Measurements from ENCODE around the gene OR2AT4. TPM values are rescaled to one million over a fixed set of nuclear protein-coding genes. Genes with fewer than 3 reads are reported as not detected.

The OR2AT4 gene
- total and polyA plus RNA-seq, 4 donors: not detected

GRCh38 chr11:75114465-75114864, 17.8 kb upstream of the OR2AT4 start:
- Histone ChIP-seq H3K27ac (ENCODE audit: low read depth in 1 of 2, low read length in 1 of 2) (no peak overlapping the region), H3K36me3 (ENCODE audit: control insufficient read depth in 4 of 4, insufficient read depth in 4 of 4, low read length in 4 of 4) (no peaks in the 10 kb centered on the region), H3K9ac (ENCODE audit: insufficient read depth in 1 of 2, low read length in 2 of 2) (no peak overlapping the region), H3K9me3 (ENCODE audit: control insufficient read depth in 4 of 4, insufficient read depth in 3 of 4, low read length in 3 of 4) (peaks cover 0 to 8% (median 1%) of the 10 kb centered on the region in 4 donors), H3K4me3 (no peak overlapping the region), H3K4me1 (ENCODE audit: control insufficient read depth in 5 of 5, insufficient read depth in 5 of 5, low read length in 5 of 5) (no peaks in the 10 kb centered on the region), H3K27me3 (ENCODE audit: control insufficient read depth in 3 of 3, insufficient read depth in 3 of 3, low read length in 2 of 3) (no peaks in the 10 kb centered on the region)
- ATAC-seq (ENCODE audit: insufficient read depth, low FRiP score) (no peak), DNase-seq (no peak)
- WGBS, 2 donors: 91 to 97% methylated on average over 2 of the region's 2 CpGs
- TF ChIP-seq CTCF (IDR thresholded peaks at IDR 0.05; ENCODE audit: control extremely low read depth, extremely low read depth): no peak

- H3K4me3 ChIP-seq: no peak overlapping the region
- no peak overlapping the region for H3K27ac ChIP-seq (ENCODE audit: low read depth in 1 of 2, low read length in 1 of 2)
- DNase-seq (no peak), ATAC-seq (ENCODE audit: insufficient read depth, low FRiP score) (no peak)
- TF ChIP-seq CTCF (IDR thresholded peaks at IDR 0.05; ENCODE audit: control extremely low read depth, extremely low read depth): no peak
- H3K36me3 ChIP-seq (ENCODE audit: control insufficient read depth in 4 of 4, insufficient read depth in 4 of 4, low read length in 4 of 4): no peaks in the 10 kb centered on the region
- H3K9ac ChIP-seq (ENCODE audit: insufficient read depth in 1 of 2, low read length in 2 of 2): no peak overlapping the region
- H3K9me3 ChIP-seq (ENCODE audit: control insufficient read depth in 4 of 4, insufficient read depth in 3 of 4, low read length in 3 of 4): peaks cover 0 to 8% (median 1%) of the 10 kb centered on the region in 4 donors
- WGBS, 2 donors: 38 to 43% methylated on average over 1 of the region's 1 CpG
- no peaks in the 10 kb centered on the region for H3K27me3 ChIP-seq (ENCODE audit: control insufficient read depth in 3 of 3, insufficient read depth in 3 of 3, low read length in 2 of 3)
- H3K4me1 ChIP-seq (ENCODE audit: control insufficient read depth in 5 of 5, insufficient read depth in 5 of 5, low read length in 5 of 5): no peaks in the 10 kb centered on the region
Measured at GRCh38 chr11:75113030-75113429, 16.4 kb upstream of the OR2AT4 start.

GRCh38 chr11:75112200-75112599, 15.5 kb upstream of the OR2AT4 start:
- WGBS, 2 donors: 90 to 92% methylated on average over 2 of the region's 2 CpGs

More at GRCh38 chr11:75112200-75112599, 15.5 kb upstream of the OR2AT4 start:
- H3K9ac ChIP-seq (ENCODE audit: insufficient read depth in 1 of 2, low read length in 2 of 2): no peak overlapping the region
- H3K4me1 ChIP-seq (ENCODE audit: control insufficient read depth in 5 of 5, insufficient read depth in 5 of 5, low read length in 5 of 5): no peaks in the 10 kb centered on the region
- H3K27me3 ChIP-seq (ENCODE audit: control insufficient read depth in 3 of 3, insufficient read depth in 3 of 3, low read length in 2 of 3): no peaks in the 10 kb centered on the region
- peaks cover 0 to 8% (median 1%) of the 10 kb centered on the region in 4 donors for H3K9me3 ChIP-seq (ENCODE audit: control insufficient read depth in 4 of 4, insufficient read depth in 3 of 4, low read length in 3 of 4)
- H3K27ac ChIP-seq (ENCODE audit: low read depth in 1 of 2, low read length in 1 of 2): no peak overlapping the region
- H3K4me3 ChIP-seq: no peak overlapping the region
- no peak for TF ChIP-seq CTCF (IDR thresholded peaks at IDR 0.05; ENCODE audit: control extremely low read depth, extremely low read depth)
- DNase-seq (no peak), ATAC-seq (ENCODE audit: insufficient read depth, low FRiP score) (no peak)
- no peaks in the 10 kb centered on the region for H3K36me3 ChIP-seq (ENCODE audit: control insufficient read depth in 4 of 4, insufficient read depth in 4 of 4, low read length in 4 of 4)

Measured in lung (tissue), 12 donors.